GM18520 (cell line): ENCODE data around the gene ASB4.
"Not testable (repeated sequence)": the region's sequence is repeated elsewhere in the genome, so short reads cannot be mapped to it uniquely, and the experiment has no call there.

Source experiments
- ATAC-seq: cut with Tn5 transposase; IDR thresholded peaks from one replicate; pipeline ENCODE4 v1.9.1; 2021; ENCODE audit not compliant: unreplicated experiment

ASB4 gene

DNA sequence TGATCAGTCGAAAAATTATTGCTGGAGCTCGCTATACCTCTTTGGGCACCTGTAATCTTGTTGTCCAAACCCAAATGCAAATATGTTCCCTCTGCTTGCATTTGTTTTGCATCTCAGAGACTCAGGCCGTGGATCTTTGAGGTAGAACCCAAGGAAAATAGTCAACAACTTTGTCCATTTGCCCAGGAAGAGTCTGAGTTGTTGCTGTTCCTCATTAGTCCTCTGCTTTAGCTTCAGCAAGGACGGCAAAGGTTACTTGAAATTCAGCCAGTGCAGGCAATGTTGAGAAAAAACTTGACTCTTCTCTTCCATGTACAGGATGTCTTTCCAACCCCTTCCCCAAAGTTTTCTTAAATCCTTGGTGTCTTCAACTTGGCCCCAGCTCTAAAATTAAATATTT lies 64.8 kb downstream of the ASB4 start:
- no peak for ATAC-seq

DNA sequence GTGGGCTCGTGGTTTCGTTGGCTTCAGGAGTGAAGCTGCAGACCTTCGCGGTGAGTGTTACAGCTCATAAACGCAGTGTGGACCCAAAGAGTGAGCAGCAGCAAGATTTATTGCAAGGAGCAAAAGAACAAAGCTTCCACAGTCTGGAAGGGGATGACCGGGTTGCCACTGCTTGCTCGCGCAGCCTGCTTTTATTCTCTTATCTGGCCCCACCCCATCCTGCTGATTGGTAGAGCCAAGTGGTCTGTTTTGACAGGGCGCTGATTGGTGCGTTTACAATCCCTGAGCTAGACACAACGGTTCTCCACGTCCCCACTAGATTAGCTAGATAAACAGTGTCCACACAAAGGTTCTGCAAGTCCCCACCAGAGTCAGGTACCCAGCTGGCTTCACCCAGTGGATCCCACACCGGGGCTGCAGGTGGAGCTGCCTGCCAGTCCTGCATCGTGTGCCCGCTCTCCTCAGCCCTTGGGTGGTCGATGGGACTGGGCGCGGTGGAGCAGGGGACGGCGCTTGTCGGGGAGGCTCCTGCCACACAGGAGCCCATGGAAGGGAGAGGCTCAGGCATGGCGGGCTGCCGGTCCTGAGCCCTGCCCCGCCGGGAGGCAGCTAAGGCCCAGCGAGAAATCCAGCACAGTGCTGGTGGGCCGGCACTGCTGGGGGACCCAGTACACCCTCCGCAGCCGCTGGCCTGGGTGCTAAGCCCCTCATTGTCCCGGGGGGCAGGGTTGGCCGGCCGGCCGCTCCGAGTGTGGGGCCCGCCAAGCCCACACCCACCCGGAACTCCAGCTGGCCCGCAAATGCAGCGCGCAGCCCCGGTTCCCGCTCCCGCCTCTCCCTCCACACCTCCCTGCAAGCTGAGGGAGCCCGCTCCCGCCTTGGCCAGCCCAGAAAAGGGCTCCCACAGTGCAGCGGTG lies 66.5 kb downstream of the ASB4 start:
- not testable (repeated sequence) for ATAC-seq

- ATAC-seq: no peak
Observed at GRCh38 chr7:95553939-95554338, 68.2 kb downstream of the ASB4 start.

- no peak for ATAC-seq
Observed at GRCh38 chr7:95556777-95557176, 71.0 kb downstream of the ASB4 start.

DNA sequence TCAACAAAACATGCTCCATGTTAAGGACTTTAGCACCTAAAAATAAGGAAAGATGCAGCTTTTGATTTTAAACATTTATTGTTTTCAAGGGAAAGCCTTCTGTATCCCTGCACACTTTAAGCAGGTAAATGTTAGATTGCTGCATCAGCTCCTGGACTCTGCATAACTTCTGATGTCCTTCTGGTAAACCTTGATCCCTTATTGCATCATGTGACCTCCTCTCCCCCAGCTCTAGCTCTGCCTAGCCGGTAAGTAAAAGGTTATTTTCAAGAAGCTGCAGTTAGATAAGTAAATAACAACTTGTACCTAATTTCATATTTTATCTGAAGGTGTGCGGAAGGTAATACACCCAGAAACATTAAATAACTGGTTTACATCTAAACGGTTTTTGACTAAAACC lies 73.1 kb downstream of the ASB4 start:
- ATAC-seq: no peak

DNA sequence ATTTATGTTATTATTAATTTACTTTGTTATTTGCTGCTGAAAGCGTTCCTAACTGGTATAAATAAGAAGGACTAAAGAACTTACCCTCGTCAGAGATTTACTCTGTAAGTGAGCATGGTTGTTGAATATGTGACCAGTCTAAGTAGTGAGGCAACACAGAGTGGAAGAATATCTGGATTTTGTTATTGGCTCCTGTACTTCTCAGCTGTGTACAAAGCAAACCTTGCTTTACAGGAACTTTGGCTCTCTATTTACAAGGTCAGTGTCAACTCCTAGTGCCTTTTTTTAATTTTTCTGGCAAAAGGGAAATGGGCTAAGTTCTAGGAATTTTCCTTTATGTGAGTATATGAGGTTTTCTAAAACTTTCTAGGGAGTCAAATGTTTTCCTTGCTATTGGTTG lies 74.9 kb downstream of the ASB4 start:
- no peak for ATAC-seq

- ATAC-seq: no peak
Observed at GRCh38 chr7:95569720-95570119, 84.0 kb downstream of the ASB4 start.

- no peak for ATAC-seq
Observed at GRCh38 chr7:95577137-95577536, 91.4 kb downstream of the ASB4 start.

GRCh38 chr7:95578299-95578855 lies 92.6 kb downstream of the ASB4 start:
- no peak for ATAC-seq

DNA sequence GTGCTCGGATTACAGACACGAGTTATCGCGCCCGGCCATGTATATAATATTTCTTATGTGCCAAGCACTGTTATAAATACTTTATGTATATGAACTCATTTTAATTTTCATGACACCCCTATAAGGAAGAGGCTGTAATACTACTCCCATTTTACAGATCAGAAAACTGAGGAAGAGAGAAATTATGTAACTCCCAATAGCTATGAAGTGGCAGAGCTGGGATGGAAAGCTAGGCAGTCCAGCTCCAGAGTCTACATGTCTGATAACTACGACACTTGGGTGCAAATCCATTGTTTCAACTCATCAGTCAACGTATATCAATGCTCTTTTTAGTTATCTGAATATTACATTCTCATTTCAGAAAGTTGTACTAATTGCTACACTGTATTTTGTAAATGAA lies 93.6 kb downstream of the ASB4 start:
- no peak for ATAC-seq

DNA sequence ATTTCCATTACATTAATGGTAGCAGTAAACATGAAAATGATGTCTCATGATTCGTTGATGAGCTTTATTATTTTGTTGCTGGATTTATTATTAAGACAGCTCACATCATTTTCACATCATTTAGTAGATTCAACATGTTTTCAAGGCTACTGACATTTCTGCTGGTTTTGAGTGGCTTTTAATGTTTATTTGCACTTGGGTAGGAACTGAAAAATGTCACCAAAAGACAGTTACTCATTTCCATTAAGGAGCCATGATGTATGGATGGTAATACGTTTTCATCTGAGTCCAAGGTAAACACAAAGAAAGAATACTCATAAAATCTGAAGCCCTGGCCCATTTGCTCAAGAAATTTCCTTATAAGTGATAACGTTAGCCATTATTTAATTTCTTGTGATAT lies 95.7 kb downstream of the ASB4 start:
- no peak for ATAC-seq

DNA sequence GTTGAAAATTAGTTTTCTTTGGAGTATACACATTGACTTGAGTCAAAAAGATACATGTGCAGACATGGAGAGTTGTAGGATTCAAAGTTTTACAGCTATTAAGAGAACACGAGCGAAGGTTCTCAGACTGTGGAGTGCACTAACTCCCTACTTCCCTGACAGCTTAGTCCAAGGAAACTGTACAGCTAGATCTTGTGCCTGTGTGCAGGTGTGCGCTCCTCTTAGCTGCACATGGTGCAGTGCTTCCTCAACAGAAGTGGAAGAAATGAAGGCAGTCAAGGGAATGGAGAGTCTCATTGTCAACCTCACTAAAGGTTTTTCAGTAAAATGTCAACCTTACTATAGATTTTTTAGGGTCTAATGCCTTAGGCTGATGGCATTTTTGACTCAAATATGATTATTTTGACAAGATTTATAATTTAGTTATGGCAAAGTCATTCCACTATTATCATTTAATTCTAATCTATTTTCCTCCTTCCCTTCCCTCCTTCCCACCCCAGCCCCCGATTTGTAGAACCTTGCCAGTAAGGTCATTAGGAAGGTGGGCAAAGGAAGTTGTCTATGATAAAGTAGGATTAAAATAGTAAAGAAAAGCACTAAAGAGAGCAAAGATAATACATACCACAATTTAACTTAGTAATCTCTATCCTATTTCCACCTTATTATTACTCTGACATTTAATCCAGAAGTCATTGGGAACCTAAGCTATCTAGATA lies 97.0 kb downstream of the ASB4 start:
- ATAC-seq: no peak

DNA sequence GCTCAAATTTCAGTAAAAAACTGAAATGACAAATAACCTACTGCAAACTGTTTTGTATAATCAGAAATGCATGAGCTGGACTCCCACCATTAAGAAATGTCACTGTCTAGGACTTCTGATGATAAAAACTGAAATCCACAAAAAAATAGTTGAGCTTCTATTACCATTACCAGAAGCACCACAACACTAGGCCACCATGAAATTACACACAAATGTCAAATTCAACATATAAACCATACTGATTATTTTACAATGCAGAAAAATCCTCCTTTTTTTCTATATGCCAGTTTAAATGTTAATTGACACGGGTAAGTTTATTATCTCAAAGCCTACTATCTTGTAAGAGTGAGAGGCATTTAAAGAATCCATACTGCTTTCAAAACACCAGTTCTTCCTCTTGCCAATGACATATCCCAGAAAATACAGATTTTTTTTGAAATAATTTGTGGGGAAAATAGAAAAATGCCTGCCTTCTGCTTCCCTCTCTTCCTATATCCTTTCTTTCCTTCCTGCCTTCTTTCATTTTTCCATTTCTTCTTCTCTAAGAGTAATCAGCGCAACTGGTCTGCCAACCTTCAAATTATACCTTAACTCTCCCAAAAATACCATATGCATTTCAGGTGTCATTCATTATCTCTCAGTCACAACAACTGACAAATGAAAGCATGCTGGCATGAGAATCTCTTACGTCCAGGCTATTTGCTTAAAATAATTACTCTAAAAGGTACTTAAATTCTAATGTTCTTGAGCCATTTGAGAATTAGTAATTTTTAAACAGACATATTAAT lies 98.3 kb downstream of the ASB4 start:
- no peak for ATAC-seq

- no peak for ATAC-seq
Observed at GRCh38 chr7:95584769-95585425, 99.2 kb downstream of the ASB4 start.

DNA sequence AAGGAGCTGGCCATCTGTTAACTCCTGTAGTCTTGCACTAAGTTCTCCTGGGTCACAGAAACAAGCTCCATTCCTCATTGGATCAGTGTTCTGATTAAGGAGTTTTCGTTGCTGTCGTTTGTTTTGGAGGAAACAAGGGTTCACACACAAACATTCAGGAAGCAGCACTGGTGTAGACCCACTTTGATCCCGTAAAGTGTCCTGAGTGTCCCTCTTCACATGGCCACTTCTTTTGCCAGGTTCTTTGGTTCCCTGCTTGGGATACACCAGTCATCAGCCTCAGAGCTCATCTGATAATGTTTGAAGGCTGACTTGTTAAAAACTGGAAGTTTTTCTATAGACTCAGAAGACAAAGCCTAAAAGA lies 99.7 kb downstream of the ASB4 start:
- ATAC-seq: no peak

GRCh38 chr7:95586951-95587301 lies 101.2 kb downstream of the ASB4 start:
- ATAC-seq: no peak

DNA sequence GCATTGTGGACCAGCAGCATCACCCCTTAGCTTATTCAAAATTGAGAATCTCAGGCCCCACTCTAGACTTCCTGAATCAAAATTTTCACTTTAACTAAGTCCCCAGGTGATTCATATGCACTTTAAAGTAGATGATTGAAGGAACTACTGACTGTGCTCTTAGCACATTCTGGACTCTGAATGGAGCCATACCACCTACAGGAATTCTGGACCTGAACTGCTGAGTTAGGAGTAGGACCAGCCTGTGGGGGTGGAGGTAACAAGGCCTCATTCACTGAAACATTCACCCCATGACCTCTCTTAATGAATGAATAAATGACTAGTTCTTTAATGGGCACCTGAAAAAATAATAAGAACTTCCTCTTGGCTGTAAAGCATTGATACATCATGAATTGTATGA lies 103.3 kb downstream of the ASB4 start:
- no peak for ATAC-seq

DNA sequence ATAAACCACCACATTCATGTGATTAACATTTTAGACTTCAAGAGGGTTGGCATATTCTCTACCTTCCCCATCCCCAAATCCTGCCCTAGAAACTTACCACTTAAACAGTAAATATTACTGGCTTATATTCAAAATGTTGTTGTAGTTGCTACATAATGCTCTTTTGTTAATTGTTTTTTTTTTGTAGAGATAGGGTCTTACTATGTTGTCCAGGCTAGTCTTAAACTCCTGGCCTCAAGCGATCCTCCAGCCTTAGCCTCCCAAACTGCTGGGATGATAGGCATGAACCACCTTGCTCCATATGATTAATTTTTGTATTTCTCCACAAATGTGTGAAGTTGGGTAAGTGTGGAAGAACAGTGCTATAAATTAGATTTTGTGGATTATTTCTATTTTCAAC lies 104.0 kb downstream of the ASB4 start:
- ATAC-seq: no peak
